GM19468 (cell line): ENCODE data around the gene AGFG1.
A peak's percentile ranks its signal among the peaks of the same experiment; 100 is the strongest.

Experiments used
- ATAC-seq: cut with Tn5 transposase; IDR thresholded peaks from one replicate; pipeline ENCODE4 v1.9.1; 2021; ENCODE audit warnings: mild to moderate bottlenecking, moderate library complexity, moderate number of reproducible peaks; ENCODE audit not compliant: unreplicated experiment; ENCODE audit errors: extremely low read depth

Gene AGFG1

DNA sequence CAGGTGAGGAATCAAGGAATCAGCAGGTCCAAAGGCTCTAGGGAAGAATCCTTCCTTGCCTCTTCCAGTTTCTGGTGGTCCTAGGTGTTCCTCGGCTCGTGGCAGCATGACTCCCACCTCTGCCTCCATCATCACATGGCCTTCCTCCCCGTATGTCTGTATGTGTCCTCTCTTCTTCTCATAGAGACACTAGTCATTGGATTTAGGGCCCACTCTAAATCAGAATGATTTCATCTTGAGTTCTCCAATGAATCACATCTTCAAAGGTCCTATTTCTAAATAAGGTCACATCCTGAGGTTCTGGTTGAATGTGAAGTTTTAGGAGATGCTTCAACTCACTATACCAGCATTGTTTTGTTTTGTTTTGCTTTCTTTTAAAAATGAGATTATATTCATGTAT, 11.1 kb upstream of the AGFG1 start:
- no peak for ATAC-seq

DNA sequence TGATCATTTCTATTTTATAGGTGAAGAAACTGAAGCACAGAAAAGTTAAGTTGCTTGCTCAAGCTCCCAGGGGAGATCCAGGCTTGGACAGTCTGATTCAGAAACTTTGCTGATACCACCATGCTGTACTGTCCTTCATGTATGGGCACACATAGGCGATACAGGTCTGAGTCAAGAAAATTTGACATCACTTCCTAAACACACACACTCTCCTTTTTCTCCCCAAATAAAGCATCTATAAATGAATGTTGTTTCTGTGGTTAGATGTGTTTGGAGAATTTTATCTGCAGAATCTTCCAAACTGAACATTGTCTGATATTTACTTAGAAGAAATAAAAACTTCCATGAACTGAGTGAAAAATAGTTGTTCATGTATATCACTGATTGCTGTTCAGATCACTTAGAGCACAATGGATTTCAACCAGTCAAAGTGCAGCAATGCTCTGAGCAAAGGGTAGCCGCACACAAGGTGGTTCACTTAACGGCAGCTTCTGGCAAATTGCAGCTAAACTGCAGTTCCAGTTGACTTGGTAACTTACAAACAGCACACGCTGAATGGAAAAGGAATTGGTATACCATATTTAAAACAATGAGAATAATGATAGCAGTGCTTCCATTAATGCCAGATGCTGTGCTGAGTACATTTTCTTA, 10.0 kb upstream of the AGFG1 start:
- ATAC-seq: no peak

DNA sequence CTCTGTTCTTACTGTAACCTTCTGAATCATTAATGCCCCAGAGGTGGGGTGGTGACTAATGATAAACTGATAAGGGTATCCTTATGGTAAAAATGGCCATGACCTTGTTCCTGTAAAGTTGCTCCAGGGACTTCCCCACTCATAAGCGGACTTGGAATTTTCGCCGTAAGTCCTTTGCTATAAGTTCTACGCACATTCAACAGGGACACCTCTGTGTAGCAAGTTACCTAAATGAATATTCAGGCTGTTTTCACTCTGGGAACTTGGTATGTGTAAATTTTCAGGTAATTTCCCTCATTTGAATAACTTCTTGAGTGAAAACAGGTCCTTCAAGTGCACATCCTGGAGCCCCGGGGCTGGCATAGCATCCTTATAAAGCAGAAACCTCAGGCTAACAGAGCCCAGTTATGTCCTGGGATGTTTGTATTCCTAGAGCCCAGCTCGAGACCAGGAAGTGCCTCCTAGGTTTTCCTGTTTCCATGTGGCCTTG, 9.4 kb upstream of the AGFG1 start:
- ATAC-seq: peak; percentile 32

DNA sequence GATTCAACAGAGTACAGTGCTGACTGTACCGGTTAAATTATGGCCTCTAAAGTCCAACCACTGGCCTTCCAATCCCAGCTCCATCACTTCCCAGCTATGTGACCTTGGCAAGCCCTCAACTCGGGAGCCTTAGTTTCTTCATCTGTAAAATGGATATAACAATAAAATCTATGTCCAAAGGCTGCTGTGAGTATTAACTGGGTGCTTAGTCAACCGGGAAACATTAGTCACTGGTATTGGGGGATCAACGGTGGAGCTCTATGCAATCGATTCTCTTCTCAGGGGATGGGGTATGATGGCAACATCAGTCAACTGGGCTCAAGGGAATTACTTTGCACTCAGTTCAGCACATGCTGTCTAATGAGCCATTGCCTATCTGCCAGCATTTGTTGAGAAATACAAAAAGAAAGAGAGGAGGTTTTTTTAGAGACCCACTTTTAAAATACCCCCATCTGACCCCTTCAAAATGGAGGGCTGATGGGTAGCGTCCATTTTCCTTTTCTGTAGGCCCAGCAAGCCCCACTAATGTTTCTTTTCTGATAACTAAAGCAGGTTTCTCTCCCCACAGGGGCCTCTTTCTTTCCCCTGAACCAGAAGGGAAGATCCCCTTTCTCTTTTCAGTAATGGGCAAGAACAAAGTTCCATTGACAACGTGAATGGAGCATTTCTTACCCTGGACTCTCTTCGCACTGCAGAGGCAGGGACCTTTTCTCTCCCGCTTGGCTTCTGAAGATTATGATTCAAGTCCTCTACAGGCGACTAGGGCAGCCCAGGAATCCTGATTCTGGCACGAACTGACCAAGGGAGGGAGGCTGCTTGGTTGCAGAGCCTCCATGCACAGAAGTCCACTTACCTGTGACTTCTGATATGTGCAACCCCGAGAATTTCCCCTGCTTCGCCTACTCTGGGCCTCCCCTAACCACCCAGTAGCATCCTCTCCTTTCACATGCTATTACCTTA, 8.7 kb upstream of the AGFG1 start:
- no peak for ATAC-seq

DNA sequence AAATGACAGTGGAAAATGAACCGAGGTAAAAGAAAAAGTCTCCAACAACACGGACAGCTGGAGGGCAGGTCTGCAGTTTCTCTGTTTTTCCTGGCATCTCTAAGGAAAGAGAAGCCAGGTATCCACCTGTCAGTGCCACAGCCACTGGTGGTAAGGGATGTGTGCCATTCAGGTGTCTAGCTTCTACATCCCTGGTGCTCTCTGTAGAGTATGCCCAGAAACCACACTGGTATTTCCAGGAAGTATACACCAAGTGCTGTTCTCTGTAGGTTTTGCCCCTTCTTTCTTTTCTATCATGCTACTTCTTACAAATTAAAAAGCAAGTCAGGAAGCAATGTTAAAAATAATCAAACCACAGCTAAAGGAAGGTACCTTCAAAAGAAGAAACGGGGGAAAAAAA, 7.6 kb upstream of the AGFG1 start:
- ATAC-seq: no peak

DNA sequence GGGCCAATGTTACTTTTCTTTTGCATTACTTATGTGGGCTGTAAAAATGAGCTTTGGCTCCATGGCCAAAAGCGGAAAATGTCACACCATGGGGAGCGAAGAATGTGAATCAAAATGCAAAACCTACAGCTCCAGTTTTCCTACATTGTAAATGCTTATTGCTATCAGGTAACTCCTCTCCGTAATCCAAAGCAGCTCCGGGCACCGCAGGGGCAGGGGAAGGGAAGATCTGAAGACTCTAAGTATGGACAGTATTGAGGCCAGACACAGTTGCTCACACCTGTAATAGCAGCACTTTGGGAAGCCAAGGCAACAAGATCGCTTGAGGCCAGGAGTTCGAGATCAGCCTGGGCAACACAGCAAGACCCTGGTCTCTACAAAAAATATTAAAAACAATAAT, 7.1 kb upstream of the AGFG1 start:
- ATAC-seq: no peak

DNA sequence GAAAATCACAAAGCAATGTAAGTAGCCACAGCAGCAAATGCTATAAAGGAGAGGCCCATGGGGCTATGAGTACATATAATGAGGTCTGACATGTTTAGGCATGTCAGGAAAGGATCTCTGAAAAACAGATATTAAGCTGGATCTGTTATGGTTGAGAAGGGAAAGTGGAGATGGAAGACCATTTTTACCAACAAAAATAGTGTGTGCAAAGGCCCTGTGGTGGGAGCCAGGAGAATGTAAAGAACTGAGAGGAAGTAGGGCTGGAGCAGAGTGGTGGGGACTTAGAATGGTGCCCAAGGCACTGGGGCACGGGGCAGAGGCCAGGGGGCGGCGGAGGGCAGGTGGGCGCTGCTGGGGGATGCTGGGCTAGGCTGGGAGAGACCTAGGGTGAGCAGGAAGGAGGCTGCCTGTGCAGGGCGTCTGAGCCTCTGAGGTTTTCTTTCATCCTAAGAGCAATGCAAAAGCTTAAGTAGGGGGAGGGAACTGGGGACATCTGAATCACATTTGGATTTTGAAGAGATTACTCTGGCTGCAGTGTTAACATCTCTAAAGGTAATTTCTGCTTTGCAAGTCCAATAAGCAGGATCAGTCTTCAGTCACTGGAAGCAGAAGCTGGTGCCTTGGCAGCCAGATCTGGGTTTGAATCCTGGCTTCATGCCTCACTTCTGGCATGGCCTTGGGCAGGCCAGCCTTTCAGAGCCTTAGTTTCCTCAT, 4.9 kb upstream of the AGFG1 start:
- ATAC-seq: no peak

DNA sequence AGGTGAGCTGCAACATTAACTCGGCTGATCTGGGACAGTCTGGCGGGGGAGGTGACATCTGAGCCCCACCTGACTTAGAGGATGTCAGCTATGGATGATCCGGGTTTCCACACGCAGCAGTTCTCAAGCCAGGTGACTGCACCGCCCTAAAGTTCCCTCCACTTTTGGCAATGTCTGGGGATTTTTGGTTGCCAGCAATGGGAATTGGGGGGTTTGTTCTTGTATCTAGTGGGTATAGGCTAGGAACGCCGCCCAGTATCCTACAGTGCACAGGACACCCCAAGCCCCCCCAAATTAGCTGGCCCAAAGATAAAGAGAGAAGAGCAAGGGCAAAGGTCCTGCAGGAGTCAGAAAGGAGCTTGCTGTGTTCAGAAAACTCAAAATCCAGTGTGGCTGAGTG, 544 bp upstream of the AGFG1 start:
- no peak for ATAC-seq

DNA sequence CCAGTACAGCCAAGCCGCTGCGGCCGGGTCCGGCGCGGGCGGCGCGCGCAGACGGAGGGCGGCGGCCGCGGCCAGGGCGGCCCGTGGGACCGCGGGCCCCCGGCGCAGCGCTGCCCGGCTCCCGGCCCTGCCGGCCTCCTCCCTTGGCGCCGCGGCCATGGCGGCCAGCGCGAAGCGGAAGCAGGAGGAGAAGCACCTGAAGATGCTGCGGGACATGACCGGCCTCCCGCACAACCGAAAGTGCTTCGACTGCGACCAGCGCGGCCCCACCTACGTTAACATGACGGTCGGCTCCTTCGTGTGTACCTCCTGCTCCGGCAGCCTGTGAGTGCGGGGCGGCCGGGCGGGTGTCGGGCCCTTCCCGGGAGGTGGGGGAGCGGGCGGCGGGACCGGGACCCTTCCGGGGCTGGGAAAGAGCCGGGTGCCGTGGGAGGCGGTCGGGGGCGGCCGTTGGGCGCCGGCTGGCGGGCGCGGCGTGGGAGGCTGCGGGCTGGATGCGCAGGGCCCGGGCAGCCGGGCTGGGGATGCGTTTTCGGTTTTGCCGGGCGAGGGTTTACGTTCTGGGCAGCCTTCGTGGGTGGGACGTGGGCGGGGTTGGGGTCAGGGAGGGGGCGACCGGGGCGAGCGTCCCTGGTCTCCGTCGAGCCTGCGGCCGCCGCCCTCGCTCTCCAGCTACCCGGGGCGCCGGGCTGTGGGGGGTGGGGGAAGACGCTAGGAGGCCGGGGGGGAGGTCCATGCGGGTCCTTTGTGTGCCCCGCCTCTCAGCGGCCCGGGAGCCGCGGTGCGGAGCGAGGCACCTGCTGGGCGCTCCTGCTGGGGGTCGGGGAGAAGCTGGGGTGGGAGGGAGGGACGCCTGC, 537 bp downstream of the AGFG1 start:
- ATAC-seq: peak; percentile 31

DNA sequence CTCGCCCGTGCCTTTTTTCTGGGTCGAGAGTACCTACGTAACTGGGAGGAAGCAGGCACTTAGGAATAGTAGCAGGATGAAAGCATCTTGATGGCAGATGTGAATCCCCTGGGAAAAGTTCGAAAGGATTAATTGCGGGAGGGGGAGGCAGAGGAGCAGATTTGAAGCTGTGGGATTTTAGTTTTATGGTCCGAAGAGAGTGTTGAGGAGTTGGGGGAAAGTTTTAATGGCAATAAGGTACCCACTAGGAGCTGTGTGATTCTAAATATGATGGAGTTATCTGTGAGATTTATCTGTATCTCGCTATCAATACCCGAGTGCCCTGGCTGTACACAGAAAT, 1.1 kb downstream of the AGFG1 start:
- ATAC-seq: no peak

DNA sequence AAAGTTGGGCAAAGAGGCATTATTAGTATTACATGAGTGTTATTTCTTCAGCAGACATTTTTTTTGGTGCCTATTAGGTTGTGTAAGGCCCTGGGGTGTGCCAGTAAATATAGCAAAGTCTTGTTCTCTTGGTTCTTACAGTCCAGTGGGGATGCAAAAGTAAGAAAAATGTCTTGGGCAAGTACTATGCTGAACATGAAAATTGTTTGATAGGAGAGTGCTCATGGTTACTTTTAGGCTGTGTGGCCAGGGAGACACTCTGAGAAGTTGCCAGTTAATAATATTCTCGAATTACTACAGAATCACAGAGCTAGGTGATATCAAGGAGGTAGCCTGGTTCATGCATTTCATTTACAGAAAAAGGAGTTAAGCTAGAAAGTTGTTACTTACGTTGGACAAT, 1.9 kb downstream of the AGFG1 start:
- no peak for ATAC-seq

DNA sequence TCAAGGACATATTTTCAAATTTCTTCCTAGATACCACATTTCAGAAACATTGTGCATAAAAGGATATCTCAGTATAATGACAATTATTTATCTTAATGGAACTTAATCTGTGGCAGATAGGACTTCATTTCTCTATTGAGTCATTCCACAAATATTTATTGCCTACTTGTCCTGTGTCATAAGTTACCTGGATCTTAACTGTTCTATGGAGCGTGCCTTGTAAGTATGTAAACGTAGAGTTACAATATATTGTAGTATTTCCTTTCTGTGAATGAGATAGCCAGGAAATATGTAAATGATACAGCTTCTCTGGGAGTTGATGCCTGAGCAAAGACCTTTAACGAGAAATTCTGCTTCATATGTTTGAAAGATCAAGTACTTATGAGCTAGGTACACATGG, 2.5 kb downstream of the AGFG1 start:
- no peak for ATAC-seq

DNA sequence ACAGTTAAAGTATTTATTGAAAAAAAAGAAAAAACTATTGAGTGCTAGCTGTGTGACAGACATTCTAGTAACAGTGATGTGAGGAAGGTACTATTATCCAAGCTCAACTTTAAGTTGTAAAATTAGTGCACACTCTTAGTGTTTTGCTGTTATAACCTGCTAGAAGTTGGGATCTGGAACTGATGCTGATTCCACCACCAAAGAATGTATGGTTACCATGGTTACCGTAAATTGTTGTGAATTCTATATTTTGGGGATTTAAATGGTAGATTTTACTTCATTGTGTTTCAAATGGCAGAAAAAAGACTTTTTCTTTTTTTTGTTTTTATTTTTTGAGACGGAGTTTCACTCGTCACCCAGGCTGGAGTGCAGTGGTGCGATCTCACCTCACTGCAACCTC, 5.3 kb downstream of the AGFG1 start:
- no peak for ATAC-seq

DNA sequence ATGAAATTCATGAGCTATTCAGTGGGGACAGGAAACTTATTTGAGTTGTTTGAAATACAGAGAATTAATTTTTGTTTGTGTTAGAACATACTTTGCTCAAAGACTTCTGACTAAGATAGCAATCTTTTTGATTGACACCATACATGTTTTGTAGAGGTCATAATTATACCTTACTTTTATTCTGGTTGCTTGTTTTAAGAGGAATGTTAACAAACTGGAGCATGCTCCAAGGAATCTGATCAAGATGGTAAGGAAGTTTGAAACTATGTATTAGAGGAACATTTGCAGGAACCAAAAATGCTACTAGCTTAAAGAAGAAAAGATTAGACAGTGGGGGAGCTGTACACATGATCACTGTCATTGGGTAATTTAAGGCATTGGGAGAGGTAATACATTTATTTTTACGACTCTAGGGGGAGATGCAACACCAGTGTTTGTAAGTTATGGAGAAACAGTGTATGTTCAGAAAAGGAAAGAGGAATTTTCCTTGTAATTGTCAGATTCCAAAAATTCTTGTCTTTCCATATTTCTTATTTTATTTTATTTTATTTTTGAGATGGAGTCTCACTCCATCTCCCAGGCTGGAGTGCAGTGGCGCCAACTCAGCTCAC, 8.0 kb downstream of the AGFG1 start:
- ATAC-seq: no peak

DNA sequence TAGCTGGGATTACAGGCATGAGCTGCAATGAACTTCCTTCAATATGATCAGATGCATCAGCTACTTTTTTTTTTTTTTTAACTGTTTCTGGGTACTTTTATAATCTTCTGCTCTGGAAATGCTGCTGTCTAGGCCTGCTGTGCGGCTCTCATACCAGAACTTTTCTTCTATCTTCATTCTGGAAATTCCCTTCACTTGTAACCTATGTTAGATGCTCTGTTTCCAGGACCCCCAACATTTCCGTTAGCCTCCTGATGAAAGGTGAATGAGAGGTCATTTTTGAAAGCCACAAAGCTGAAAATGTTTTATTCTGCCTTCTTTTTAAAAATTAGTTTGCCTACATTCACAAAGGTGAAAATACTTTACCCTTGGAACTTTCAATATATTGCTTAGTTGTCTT, 8.6 kb downstream of the AGFG1 start:
- ATAC-seq: no peak

DNA sequence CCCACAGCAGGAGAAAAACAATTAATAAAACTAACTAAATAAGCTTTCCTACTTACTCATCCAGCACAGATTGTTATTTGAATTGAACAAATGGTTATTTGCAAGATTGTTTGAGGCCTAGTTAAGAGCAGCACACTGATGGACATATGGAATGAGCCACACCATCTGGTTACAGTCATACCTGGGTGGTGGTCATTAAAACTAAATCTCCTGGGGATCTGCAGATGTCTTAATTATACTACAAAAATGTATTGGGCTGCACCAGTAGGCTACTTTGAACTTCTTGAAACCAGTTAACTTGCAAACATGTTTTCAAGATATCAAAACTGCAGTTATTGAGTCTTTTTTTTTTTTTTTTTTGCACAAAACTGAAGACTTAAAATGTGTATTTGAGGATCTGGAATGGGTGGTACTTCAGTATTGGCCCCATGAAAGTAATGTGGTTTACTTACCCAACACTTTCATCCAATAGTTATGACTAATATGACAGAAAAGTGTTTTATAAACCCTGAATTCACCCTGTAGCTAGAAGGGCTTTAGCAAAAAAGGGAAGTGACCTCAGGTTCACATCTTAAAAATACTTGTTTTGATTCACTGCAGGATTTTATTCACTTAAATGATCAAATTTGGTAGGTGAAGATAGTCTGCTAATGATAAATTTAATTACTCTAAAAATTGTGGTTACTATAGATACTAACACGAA, 10.8 kb downstream of the AGFG1 start:
- peak; percentile 96 for ATAC-seq

DNA sequence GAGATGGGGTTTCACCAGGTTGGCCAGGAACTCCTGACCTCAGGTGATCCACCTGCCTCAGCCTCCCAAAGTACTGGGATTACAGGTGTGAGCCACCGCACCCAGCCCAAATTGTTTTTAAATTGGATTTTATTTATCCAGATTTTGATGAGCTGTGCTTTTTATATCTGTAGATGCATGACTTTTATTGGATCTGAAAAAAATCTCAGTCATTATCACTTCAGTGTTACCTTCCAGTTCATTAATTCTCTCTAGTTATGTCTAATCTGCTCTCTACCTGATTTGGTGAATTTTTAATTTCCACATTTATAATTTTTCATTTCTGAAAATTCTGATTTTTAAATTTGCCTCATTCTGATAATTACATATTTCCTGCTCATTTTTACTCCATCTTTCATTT, 13.5 kb downstream of the AGFG1 start:
- no peak for ATAC-seq

DNA sequence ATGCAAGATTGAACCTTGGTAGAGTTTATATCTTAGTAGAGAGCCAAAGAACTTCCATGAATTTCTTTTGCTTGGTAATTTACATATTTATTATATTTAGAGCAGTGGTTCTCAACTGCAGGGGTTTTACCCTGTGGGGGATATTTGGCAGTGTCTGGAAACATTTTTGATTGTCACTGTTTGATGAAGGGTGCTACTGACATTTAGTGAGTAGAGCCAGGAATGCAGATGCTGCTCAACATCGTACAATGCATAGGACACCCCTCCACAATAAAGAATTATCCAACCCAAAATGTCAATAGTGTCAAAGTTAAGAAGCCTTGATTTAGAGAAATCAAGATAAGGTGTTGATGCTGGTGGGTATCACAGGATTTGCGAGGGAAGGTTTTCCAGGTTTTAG, 14.7 kb downstream of the AGFG1 start:
- no peak for ATAC-seq

DNA sequence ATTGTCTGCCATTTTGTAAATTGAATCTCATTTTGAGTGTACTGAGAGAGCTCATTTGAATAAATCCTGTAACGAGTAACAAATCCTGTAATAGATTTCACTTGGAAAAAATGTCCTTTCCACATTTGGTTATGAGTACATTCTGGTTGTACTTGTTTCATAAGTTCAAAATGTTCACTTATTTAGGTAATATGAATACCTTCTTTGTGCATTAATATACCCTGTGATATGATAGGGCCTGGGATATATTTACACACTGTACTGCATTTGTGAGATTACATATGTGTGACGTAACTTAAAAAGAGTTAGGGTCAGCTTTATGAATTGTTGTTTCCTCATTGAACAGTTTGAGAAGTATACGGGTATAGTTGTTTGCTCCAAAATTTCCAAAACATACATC, 16.1 kb downstream of the AGFG1 start:
- no peak for ATAC-seq
